NCI-H146 treated with DMSO at 0.1 percent for 48 hours (cell line): Measurements from ENCODE around the gene SMAD9.

ENCODE experiments used
- DNase-seq: peaks from one replicate; lab custom pipeline; 2025; ENCODE audit not compliant: unreplicated experiment; lab: John Stamatoyannopoulos, UW

Gene SMAD9

DNA sequence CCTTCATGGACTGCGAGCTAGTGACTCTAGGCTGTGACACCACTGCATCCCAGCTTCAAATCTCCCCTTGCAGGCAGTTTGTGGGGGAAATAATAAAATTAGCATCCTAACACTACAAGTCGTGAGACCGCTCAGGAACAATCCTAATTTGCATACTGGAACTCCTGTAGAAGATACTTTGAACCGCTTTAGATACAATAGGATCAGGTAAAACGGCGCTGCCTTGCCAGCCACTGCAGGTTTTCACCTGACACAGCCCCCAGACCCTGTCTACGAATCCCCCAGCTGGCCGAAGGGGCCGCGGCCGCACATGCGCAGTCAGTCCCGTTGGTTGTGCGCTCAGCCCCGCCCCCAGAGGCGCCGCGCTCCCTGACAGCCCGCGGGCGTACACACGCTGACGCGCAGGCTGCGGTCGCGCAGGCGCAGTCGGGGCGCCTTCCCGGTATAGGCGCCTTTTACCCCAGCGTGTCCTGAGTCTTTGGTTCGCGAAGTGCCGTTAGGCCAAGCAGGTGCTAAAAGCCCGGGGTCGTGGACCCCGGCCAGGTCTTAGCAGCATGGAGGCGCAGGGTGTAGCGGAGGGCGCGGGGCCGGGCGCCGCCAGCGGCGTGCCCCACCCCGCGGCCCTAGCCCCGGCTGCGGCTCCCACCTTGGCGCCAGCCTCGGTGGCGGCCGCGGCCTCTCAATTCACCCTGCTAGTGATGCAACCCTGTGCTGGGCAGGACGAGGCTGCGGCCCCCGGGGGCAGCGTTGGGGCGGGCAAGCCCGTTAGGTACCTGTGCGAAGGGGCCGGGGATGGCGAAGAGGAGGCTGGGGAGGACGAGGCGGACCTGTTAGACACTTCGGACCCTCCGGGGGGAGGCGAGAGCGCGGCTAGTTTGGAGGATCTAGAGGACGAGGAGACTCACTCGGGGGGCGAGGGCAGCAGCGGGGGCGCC, 101.0 kb downstream of the SMAD9 start, which contains the start of gene RFXAP:
Gene RFXAP, plus strand, starts transcription at position 419 of the 935 bp plus-strand sequence. Its CDS starts 136 bp downstream, at position 555.
- DNase-seq, result peak; percentile 77

DNA sequence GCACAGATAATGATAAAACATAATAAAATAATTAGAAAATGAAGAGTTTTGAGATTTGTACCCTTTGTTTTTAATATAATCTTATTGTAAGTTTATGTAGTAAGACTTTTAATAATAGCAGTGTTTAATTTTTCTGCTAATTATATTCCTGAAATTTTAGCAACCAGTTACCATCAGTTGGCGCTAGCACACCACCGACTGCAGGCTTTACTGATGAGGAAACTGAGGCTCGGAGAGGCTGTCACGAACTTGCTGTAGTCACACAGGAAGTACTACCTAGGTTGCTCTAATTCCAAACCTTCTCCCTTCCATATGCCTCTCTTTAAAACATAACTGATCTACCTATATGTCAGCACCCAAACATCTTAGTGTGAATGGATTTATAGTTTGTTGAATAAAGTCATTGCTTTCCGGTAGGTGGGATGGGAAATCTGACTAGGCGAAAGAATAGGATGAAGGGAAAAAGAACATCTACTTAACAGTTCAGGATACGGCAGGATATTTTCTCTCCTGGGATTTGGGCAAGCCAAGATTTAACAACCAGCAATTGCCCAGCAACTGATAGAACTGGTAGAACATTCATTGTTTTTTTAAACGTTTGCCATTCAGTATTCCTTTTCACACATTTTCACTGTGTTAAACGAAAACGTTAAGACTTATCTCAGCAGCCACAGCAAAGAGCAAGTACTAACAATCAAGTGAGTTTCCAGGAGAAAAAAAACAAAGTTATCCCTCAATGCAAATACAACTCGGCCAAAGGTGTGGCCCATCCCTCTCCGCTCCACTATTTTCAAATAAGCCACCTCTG, 101.8 kb downstream of the SMAD9 start:
- no peak for DNase-seq

DNA sequence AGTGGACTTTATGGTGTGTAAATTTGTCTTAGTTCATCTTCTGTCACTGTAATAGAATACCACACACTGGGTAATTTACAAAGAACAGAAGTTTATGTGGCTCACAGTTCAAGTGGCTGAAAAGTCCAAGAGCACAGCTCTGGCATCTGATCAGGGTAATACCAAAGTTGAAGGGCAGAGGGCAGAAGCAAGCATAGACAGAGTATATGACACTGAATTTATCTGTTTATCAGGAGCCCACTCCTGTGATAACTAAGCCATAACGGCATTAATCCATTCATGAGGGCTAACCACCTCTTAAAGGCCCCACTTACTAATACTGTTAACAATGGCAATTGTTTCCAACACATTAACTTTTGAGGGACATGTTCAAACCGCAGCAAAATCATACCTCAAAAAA, 105.0 kb downstream of the SMAD9 start:
- DNase-seq, result no peak

DNA sequence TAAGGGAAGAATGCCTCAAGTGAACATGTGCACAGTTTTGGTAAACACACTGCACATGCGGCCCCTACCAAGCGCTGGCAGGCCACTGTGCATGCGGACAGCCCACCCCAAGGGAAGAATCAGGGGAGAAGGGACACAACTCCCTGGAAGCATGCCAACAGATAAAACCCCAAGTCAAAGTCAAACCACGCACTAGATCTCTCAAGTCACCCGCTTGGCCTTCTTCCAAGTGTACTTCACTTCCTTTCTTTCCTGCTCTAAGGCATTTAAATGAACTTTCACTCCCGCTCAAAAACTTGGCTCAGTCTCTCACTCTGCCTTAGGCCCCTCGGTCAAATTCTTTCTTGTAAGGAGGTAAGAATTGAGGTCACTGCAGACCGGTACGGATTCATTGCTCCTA, 105.6 kb downstream of the SMAD9 start:
- DNase-seq, result no peak

DNA sequence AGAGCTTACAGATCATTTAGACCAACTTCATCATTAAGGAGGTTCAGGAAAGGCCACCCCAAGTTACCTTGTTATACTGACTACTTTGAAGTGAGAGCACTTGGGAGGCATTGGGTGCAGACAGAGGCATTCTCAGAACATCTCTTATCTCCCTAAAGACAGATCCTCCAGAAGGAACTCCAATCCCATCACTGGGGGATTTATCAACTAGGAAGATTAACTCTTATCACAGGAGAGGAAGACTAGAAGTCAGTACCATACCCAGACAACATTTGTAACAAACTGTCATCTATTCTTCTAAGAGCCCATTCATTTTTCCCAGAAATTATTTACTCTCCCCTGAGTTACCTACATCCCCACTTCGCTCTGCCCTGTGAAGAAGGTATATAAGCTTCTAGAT, 106.8 kb downstream of the SMAD9 start:
- DNase-seq, result no peak

DNA sequence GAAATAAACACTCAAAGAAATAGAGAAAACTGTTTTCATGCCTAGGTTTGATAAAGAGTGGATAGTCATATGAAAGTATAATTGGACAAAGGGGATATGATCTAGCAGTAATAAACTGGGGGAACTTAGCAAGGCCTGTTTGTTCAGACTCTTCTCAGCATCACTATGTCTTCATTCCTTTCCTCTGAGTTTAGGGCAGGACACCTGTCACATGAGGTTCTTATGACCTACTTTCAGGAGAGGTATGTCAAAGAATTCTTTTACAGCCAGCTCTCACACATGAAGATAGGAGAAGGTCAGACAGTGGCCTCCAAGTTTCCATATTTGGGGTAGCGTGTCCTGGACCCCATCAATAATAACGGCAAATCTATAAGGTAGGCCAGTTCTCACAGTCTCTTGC, 112.4 kb downstream of the SMAD9 start:
- no peak for DNase-seq

DNA sequence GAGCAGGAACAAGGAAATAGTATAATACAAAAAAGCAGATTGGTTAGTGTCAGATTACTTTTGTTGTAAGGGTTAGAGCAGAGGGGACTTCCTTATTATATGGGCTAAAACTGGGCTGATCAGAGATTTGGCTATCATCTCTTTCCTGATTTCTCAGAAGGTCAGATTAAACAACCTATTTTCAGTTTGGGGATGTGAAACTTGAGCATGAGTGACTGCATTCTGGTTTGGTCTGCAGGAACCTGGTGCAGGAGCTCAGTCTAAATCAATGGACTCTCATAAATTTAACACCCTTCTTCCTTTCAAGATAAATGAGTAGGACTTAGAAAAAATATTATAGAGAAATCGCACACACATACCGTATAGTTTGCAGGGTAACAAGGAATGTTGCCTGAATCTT, 113.9 kb downstream of the SMAD9 start:
- DNase-seq, result no peak

DNA sequence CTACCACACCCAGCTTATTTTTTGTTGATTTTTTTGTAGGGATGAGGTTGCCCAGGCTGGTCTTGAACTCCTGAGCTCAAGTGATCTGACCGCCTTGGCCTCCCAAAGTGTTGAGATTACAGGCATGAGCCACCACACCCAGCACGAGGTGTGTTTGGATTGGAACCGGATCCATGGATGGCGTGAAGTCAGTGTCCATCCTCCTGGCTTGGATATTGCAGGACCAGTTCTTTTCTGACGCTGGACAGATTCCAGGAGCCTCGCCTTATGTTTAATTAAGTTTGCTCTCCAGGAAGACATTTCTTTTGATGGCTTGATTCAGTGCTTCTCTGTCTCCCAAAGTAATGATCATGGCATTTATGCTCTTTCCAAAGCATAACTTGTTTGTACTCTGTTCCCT, 115.5 kb downstream of the SMAD9 start:
- no peak for DNase-seq

DNA sequence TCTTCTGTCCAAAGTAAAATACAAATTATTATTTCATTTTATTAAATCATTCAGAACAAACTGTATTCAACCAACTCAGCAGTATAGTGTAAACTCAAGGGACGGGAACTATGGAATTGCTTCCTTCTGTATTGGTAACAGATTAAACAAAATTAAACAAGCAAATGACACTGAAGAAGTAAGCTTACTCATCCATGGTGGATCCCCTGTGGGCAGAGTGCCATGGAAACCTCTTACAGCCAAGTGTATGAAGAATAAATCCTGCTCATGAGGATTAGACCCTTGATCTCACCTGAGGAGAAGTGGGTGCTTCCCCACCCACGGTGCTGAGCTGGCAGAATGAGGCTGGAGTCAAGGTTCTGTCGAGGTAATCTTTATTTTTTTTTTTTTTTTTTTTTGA, 119.0 kb downstream of the SMAD9 start:
- peak; percentile 25 for DNase-seq

DNA sequence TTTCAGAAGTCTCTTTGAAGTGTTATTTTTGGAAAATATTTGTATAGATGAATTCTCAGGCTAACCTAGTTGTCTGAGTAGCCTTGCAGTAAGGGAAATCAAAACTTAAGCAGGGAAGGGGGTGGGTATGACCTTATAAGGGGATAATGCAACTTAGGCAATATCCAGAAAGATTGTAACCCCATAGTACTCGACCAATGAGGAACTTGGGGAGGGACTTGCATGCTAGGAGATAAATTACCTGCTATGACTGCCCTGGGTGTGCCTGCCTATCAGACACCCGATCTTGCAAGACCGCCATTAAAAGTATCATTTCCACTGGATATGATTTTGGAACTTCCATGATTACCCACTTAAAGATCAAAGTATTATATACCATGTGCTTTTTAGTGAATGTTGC, 124.0 kb downstream of the SMAD9 start:
- no peak for DNase-seq

DNA sequence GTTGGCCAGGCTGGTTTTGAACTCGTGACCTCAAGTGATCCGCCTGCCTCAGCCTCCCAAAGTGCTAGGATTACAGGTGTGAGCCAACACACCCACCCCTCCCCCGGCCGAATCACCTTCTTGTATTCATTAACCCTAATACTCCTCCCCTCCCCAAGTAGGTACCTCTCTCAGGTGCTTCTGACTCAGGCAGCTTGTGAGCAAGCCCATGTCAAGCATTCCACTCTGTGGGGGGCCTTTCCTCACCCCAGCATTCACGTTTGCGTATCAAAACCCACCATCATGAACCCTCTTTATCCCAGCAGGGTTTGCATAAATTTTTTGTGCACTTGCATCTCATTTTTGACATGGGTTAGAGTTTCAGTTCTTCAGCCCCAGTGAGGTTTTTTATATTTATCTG, 124.6 kb downstream of the SMAD9 start:
- DNase-seq, result no peak
